ENCODE measurements around the gene STK32A. TPM values are rescaled to one million over a fixed set of nuclear protein-coding genes. Genes with fewer than 3 reads are reported as not detected.
A peak's percentile ranks its signal among the peaks of the same experiment; 100 is the strongest.

The STK32A gene
- total RNA-seq, 4 donors from 2014 or later = 0.04 to 1.7 (median 0.80) TPM

DNA sequence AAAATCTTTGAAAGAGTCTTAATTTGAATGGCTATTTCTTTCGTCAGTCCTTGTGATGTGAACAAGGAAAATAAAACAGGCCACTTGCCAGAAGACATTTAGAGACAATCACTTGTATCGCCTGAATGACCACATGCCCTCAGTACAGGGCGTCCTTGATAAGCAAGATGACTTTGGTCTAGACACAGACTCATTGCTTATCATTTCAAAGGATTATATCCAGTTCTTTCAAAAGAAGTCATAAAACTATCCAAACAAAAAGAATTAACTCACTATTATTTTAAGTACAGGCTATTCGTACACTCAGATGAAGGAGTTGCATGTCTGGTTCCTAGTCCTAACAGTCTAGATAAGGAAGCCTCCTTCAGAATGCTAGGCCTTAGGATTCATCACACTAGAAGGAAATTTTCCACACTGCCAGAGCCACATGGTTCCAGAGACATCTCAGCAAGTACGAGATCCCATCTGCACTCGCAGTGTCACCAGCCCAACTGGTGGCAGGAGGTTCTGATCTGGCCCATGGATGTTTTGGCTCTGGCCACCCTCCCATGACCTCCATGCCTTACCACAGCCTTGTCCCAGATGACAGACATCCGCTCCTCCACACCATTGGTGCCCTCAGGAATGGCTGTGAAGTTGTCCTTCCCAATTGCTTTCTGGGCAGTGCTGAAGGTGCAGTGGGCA lies 165.4 kb downstream of the STK32A start:
- H3K27me3 ChIP-seq = no peaks in the 10 kb centered on the region
- no peak overlapping the region for H3K27ac ChIP-seq
- intact Hi-C loops (cut with DNase I; ENCODE audit: low total_unique reads) = no loop called here
- H3K4me3 ChIP-seq = no peak overlapping the region
- DNase-seq (no peak), ATAC-seq (no peak)
- peaks cover 23 to 25% of the 10 kb centered on the region in 2 donors for H3K4me1 ChIP-seq
- TF ChIP-seq, protein P1, sequence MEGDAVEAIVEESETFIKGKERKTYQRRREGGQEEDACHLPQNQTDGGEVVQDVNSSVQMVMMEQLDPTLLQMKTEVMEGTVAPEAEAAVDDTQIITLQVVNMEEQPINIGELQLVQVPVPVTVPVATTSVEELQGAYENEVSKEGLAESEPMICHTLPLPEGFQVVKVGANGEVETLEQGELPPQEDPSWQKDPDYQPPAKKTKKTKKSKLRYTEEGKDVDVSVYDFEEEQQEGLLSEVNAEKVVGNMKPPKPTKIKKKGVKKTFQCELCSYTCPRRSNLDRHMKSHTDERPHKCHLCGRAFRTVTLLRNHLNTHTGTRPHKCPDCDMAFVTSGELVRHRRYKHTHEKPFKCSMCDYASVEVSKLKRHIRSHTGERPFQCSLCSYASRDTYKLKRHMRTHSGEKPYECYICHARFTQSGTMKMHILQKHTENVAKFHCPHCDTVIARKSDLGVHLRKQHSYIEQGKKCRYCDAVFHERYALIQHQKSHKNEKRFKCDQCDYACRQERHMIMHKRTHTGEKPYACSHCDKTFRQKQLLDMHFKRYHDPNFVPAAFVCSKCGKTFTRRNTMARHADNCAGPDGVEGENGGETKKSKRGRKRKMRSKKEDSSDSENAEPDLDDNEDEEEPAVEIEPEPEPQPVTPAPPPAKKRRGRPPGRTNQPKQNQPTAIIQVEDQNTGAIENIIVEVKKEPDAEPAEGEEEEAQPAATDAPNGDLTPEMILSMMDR (IDR thresholded peaks at IDR 0.05 in 4 of 5, conservative IDR thresholded peaks at IDR 0.05 in 1 of 5) = no peak
- no peak for TF ChIP-seq POLR2A (IDR thresholded peaks at IDR 0.05)
- H3K9me3 ChIP-seq = no peaks in the 10 kb centered on the region
- peaks cover 0 to 26% of the 10 kb centered on the region in 2 donors for H3K36me3 ChIP-seq
- in situ Hi-C loops (cut with MboI; ENCODE audit: low sequenced_read_pairs in 4 of 4) = no loop called here

DNA sequence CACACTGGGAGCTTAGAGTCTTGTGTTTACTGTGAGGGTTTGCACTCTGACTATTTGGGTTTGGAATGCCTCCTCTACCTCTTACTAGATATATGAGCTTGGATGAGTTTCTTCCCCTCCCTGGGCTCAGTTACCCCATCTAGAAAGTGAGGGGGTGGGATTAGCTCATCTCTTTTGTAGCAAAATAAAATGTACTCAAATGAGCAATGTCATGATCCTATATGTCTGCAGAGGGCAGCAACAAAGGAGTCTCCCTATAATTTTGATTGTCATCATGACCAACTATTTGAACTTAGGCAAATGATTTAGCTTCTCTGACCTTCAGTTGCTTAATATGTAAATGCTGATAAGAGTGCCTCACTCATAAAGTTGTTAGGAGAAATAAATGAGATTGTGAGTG lies 166.1 kb downstream of the STK32A start:
- no peak for ATAC-seq
- Histone ChIP-seq H3K9me3 (no peaks in the 10 kb centered on the region), H3K27me3 (no peaks in the 10 kb centered on the region), H3K4me1 (peaks cover 30 to 31% of the 10 kb centered on the region in 2 donors), H3K4me3 (no peak overlapping the region), H3K36me3 (peaks cover 0 to 26% of the 10 kb centered on the region in 2 donors), H3K27ac (no peak overlapping the region)
- intact Hi-C loops (cut with DNase I; ENCODE audit: low total_unique reads) (no loop called here), in situ Hi-C loops (cut with MboI; ENCODE audit: low sequenced_read_pairs in 4 of 4) (no loop called here)
- TF ChIP-seq, protein P1 (IDR thresholded peaks at IDR 0.05 in 4 of 5, conservative IDR thresholded peaks at IDR 0.05 in 1 of 5) = no peak
- DNase-seq = no peak

DNA sequence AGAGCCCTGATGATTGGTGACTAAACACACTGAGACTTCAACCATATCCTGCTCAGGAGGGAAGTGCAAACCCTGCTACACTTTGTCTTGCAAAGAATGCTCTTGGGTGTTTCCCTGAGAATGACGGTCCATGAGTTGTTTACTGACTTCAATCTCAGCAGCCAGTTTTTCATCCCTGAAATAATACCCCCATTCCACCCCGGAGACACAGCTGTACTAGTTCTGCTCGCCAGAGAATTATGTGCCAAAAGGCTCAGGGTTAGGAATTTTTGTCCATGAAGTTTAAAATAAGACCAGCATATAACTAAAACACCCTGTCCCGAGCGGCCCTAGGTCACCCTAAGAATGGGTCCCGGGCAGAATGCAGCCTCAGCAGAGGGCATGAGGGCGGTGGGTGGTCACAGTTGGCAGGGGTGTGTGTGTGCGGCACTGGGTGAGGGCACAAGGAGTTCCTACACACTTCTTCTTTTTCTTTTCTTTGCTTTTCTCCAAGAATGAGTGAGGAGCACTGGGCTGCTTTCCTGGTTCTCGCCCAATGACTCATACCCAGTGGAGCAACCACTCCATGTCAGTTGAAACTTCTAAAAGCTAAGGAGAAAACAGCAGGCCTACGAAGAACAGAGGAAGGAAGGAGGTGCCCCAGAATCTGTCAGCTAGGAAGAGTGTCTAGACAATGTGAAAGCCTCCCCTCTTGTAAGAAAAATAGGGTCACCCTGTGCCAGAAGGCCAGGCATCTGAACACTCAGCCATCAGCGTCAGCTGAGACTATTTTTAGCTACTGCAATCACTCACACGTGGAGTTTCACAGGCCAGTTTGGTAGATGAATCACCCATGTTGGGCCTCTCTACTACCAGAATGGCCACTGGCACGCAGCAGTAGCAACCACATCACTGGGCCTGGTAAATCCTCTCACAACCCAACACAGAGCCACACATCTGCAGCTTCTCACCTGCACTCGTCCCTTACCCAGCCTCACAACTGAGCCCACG lies 169.1 kb downstream of the STK32A start:
- peak; percentile 21 to 54 for TF ChIP-seq POLR2A (IDR thresholded peaks at IDR 0.05)
- TF ChIP-seq, protein P1 (IDR thresholded peaks at IDR 0.05 in 4 of 5, conservative IDR thresholded peaks at IDR 0.05 in 1 of 5) = no peak
- H3K4me1 ChIP-seq = peaks cover 47 to 48% of the 10 kb centered on the region in 2 donors
- intact Hi-C loops (cut with DNase I; ENCODE audit: low total_unique reads) = no loop called here
- ATAC-seq (peak; percentile 96), DNase-seq (peak; percentile 76 to 82)
- H3K4me3 ChIP-seq = peak overlapping the region; percentile 2 to 32 (median 9)
- H3K9me3 ChIP-seq = no peaks in the 10 kb centered on the region
- no peaks in the 10 kb centered on the region for H3K27me3 ChIP-seq
- in situ Hi-C loops (cut with MboI; ENCODE audit: low sequenced_read_pairs in 4 of 4) = no loop called here
- peaks cover 0 to 17% of the 10 kb centered on the region in 2 donors for H3K36me3 ChIP-seq
- H3K27ac ChIP-seq = peak overlapping the region; percentile 91 to 97 (median 92)

DNA sequence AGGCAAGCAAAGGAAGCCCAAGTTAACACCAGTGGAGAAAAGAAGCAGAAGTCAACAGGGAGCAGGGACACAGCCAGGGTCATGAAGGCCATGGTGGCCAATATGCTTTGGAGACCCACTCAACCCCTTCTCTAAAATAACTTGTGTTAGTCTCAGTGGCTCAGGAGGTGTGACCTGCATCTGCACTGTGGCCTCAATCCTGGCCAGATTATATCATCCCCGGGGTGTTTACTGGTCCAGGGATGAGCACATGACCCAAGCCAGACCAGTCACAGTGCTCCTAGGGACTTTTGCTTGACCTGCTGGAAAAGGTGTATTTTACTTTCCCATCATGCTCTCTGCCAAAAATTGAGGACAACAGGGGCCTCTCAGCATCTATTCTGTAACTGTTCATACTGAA lies 169.9 kb downstream of the STK32A start:
- no peak for DNase-seq
- H3K4me3 ChIP-seq = no peak overlapping the region
- H3K27ac ChIP-seq = peak overlapping the region; percentile 91 to 97 (median 92)
- peaks cover 47 to 48% of the 10 kb centered on the region in 2 donors for H3K4me1 ChIP-seq
- in situ Hi-C loops (cut with MboI; ENCODE audit: low sequenced_read_pairs in 4 of 4) = no loop called here
- peak in 1 of 2 donors; percentile 14 for ATAC-seq
- TF ChIP-seq POLR2A (IDR thresholded peaks at IDR 0.05) = no peak
- TF ChIP-seq, protein P1 (IDR thresholded peaks at IDR 0.05 in 4 of 5, conservative IDR thresholded peaks at IDR 0.05 in 1 of 5) = no peak
- H3K27me3 ChIP-seq = no peaks in the 10 kb centered on the region
- H3K9me3 ChIP-seq = no peaks in the 10 kb centered on the region
- intact Hi-C loops (cut with DNase I; ENCODE audit: low total_unique reads) = no loop called here
- peaks cover 0 to 9% of the 10 kb centered on the region in 2 donors for H3K36me3 ChIP-seq
